Stimulated activated CD8-positive, alpha-beta memory T cell treated with anti-CD3 and anti-CD28 coated beads, Interleukin-15, amount 100 ng/mL, for 24 hours (primary cell): ENCODE measurements around the gene ASTN1.

ENCODE experiments used
- DNase-seq: peaks from one replicate; pipeline ENCODE4 v3.0.0-alpha.2; 2020; ENCODE audit warnings: low read depth

Gene ASTN1

GRCh38 chr1:177163844-177164379, 600 bp downstream of the ASTN1 start:
- no peak for DNase-seq

- no peak for DNase-seq
Measured at GRCh38 chr1:177162243-177162642, 2.3 kb downstream of the ASTN1 start.

- DNase-seq: no peak
Measured at GRCh38 chr1:177146499-177146898, 18.0 kb downstream of the ASTN1 start.

- DNase-seq: no peak
Measured at GRCh38 chr1:177145106-177146070, 19.1 kb downstream of the ASTN1 start.

GRCh38 chr1:177142791-177143271, 21.7 kb downstream of the ASTN1 start:
- no peak for DNase-seq

GRCh38 chr1:177142010-177142409, 22.5 kb downstream of the ASTN1 start:
- no peak for DNase-seq

GRCh38 chr1:177138347-177138746, 26.2 kb downstream of the ASTN1 start:
- DNase-seq: no peak

- no peak for DNase-seq
Measured at GRCh38 chr1:177137814-177138213, 26.7 kb downstream of the ASTN1 start.

GRCh38 chr1:177135250-177135649, 29.3 kb downstream of the ASTN1 start:
- no peak for DNase-seq

- no peak for DNase-seq
Measured at GRCh38 chr1:177133977-177134538, 30.5 kb downstream of the ASTN1 start.

GRCh38 chr1:177132141-177132540, 32.4 kb downstream of the ASTN1 start:
- DNase-seq: no peak

GRCh38 chr1:177131723-177132122, 32.8 kb downstream of the ASTN1 start:
- no peak for DNase-seq

- DNase-seq: no peak
Measured at GRCh38 chr1:177130451-177130945, 34.0 kb downstream of the ASTN1 start.

- DNase-seq: no peak
Measured at GRCh38 chr1:177128665-177129281, 35.7 kb downstream of the ASTN1 start.

GRCh38 chr1:177126267-177126666, 38.2 kb downstream of the ASTN1 start:
- DNase-seq: no peak

GRCh38 chr1:177124577-177125278, 39.8 kb downstream of the ASTN1 start:
- no peak for DNase-seq

GRCh38 chr1:177122461-177123251, 41.9 kb downstream of the ASTN1 start:
- DNase-seq: no peak

- DNase-seq: no peak
Measured at GRCh38 chr1:177119311-177119710, 45.2 kb downstream of the ASTN1 start.

GRCh38 chr1:177118901-177119300, 45.6 kb downstream of the ASTN1 start:
- no peak for DNase-seq

GRCh38 chr1:177116941-177117340, 47.6 kb downstream of the ASTN1 start:
- no peak for DNase-seq
